ENCODE results near the gene GRK5.

Gene GRK5

GRCh38 chr10:119371704-119372663, 164.6 kb downstream of the GRK5 start:
- peak overlapping the region; percentile 31 for H3K27ac ChIP-seq (ENCODE audit: low read length)

GRCh38 chr10:119373294-119374102, 166.1 kb downstream of the GRK5 start:
- H3K9ac ChIP-seq (ENCODE audit: low read length), result no peak overlapping the region
- H4K20me1 ChIP-seq (ENCODE audit: insufficient read depth, low read length), result peaks cover 5% of the 10 kb centered on the region
- no peak overlapping the region for H3K4me3 ChIP-seq (ENCODE audit: low read length)
- no peak overlapping the region for H3K27ac ChIP-seq (ENCODE audit: low read length)
- no peak overlapping the region for H3K4me2 ChIP-seq (ENCODE audit: low read length)
- H3K36me3 ChIP-seq (replicated peaks; ENCODE audit: low read depth, low read length), result peaks cover 4% of the 10 kb centered on the region
- no peak overlapping the region for H2AFZ ChIP-seq (ENCODE audit: low read depth, low read length)
- H3K27me3 ChIP-seq (ENCODE audit: low read depth, low read length), result peaks cover 19% of the 10 kb centered on the region
- H3K4me1 ChIP-seq (ENCODE audit: low read length), result peaks cover 55% of the 10 kb centered on the region
- peaks cover 6% of the 10 kb centered on the region; the same call in 1 of the 2 replicates for H3K9me3 ChIP-seq (ENCODE audit: insufficient read depth, low read length)
- TF ChIP-seq EZH2phosphoT487 (IDR thresholded peaks at IDR 0.05; ENCODE audit: low read depth) (no peak), CTCF (IDR thresholded peaks at IDR 0.05; ENCODE audit: low read depth, low read length) (no peak)
- no peaks in the 10 kb centered on the region for H3K79me2 ChIP-seq (ENCODE audit: low read length)

More at GRCh38 chr10:119371704-119372663, 164.6 kb downstream of the GRK5 start:
- 0 out of 2 replicates have a peak overlapping the region, but pooled peaks have one; percentile 0 for H3K4me3 ChIP-seq (ENCODE audit: low read length)
- peaks cover 19% of the 10 kb centered on the region for H3K27me3 ChIP-seq (ENCODE audit: low read depth, low read length)
- peaks cover 6% of the 10 kb centered on the region; the same call in 1 of the 2 replicates for H3K9me3 ChIP-seq (ENCODE audit: insufficient read depth, low read length)
- H3K36me3 ChIP-seq (replicated peaks; ENCODE audit: low read depth, low read length), result peaks cover 4% of the 10 kb centered on the region
- peaks cover 55% of the 10 kb centered on the region for H3K4me1 ChIP-seq (ENCODE audit: low read length)
- peaks cover 5% of the 10 kb centered on the region for H4K20me1 ChIP-seq (ENCODE audit: insufficient read depth, low read length)
- no peak overlapping the region for H2AFZ ChIP-seq (ENCODE audit: low read depth, low read length)
- no peaks in the 10 kb centered on the region for H3K79me2 ChIP-seq (ENCODE audit: low read length)
- TF ChIP-seq EZH2phosphoT487 (IDR thresholded peaks at IDR 0.05; ENCODE audit: low read depth) (no peak), CTCF (IDR thresholded peaks at IDR 0.05; ENCODE audit: low read depth, low read length) (peak; percentile 20; the same call in 1 of the 2 replicates)
- H3K4me2 ChIP-seq (ENCODE audit: low read length), result peak overlapping the region; percentile 68
- no peak overlapping the region for H3K9ac ChIP-seq (ENCODE audit: low read length)

GRCh38 chr10:119374236-119374635, 166.9 kb downstream of the GRK5 start:
- Histone ChIP-seq H3K27me3 (ENCODE audit: low read depth, low read length) (peaks cover 15% of the 10 kb centered on the region), H4K20me1 (ENCODE audit: insufficient read depth, low read length) (no peaks in the 10 kb centered on the region), H3K36me3 (replicated peaks; ENCODE audit: low read depth, low read length) (peaks cover 4% of the 10 kb centered on the region), H3K4me1 (ENCODE audit: low read length) (peaks cover 49% of the 10 kb centered on the region), H3K4me2 (ENCODE audit: low read length) (no peak overlapping the region), H2AFZ (ENCODE audit: low read depth, low read length) (no peak overlapping the region), H3K27ac (ENCODE audit: low read length) (no peak overlapping the region), H3K4me3 (ENCODE audit: low read length) (no peak overlapping the region), H3K9me3 (ENCODE audit: insufficient read depth, low read length) (peaks cover 6% of the 10 kb centered on the region; the same call in 1 of the 2 replicates), H3K9ac (ENCODE audit: low read length) (no peak overlapping the region), H3K79me2 (ENCODE audit: low read length) (no peaks in the 10 kb centered on the region)
- TF ChIP-seq EZH2phosphoT487 (IDR thresholded peaks at IDR 0.05; ENCODE audit: low read depth) (no peak), CTCF (IDR thresholded peaks at IDR 0.05; ENCODE audit: low read depth, low read length) (no peak)

Measured in OCI-LY3 (cell line).